SW480 (cell line): ENCODE results near the gene NCOA5.

Experiments
- DNase-seq: peaks from one replicate; pipeline ENCODE4 v3.0.0-alpha.2; 2016; ENCODE audit warnings: low spot score

The NCOA5 gene

GRCh38 chr20:46037036-46037435 lies 52.7 kb downstream of the NCOA5 start:
- no peak for DNase-seq

GRCh38 chr20:46036370-46036769 lies 53.4 kb downstream of the NCOA5 start:
- DNase-seq = no peak

GRCh38 chr20:46035713-46036112 lies 54.0 kb downstream of the NCOA5 start:
- DNase-seq = no peak

GRCh38 chr20:46035253-46035652 lies 54.5 kb downstream of the NCOA5 start:
- no peak for DNase-seq

GRCh38 chr20:46034039-46034438 lies 55.7 kb downstream of the NCOA5 start:
- no peak for DNase-seq

GRCh38 chr20:46031701-46032254 lies 58.0 kb downstream of the NCOA5 start:
- DNase-seq = no peak

GRCh38 chr20:46031014-46031569 lies 58.7 kb downstream of the NCOA5 start:
- no peak for DNase-seq

GRCh38 chr20:46030284-46031013 lies 59.3 kb downstream of the NCOA5 start:
- no peak for DNase-seq

GRCh38 chr20:46028772-46029371 lies 60.9 kb downstream of the NCOA5 start, which contains the start of gene SLC12A5:
TSS of gene SLC12A5 (plus strand) at chr20:46029215. CDS start at chr20:46029345, 130 bp downstream.
- no peak for DNase-seq

GRCh38 chr20:46028110-46028509 lies 61.7 kb downstream of the NCOA5 start:
- DNase-seq = no peak

GRCh38 chr20:46027245-46027853 lies 62.4 kb downstream of the NCOA5 start:
- peak; percentile 59 for DNase-seq

- no peak for DNase-seq
These were observed 64.4 kb downstream of the NCOA5 start for GRCh38 chr20:46025376-46025783.

- DNase-seq = peak; percentile 74
These were observed 65.8 kb downstream of the NCOA5 start for GRCh38 chr20:46023999-46024398.

- no peak for DNase-seq
These were observed 66.6 kb downstream of the NCOA5 start for GRCh38 chr20:46023148-46023484.

- DNase-seq = peak; percentile 56
These were observed 67.2 kb downstream of the NCOA5 start for GRCh38 chr20:46022411-46023147.

GRCh38 chr20:46021361-46022359 lies 68.1 kb downstream of the NCOA5 start:
- DNase-seq = no peak

GRCh38 chr20:46020555-46020954 lies 69.2 kb downstream of the NCOA5 start:
- no peak for DNase-seq

GRCh38 chr20:46018611-46019010 lies 71.2 kb downstream of the NCOA5 start:
- DNase-seq = no peak

- DNase-seq = no peak
These were observed 71.7 kb downstream of the NCOA5 start for GRCh38 chr20:46018112-46018511.

GRCh38 chr20:46017272-46017671 lies 72.5 kb downstream of the NCOA5 start:
- no peak for DNase-seq
